Stimulated activated CD4-positive, alpha-beta T cell treated with anti-CD3 and anti-CD28 coated beads, Interleukin-4, amount 100 ng/mL, for 48 hours (primary cell): ENCODE data around the gene EXOC4.
"Not testable (repeated sequence)": the region's sequence is repeated elsewhere in the genome, so short reads cannot be mapped to it uniquely, and the experiment has no call there.

ENCODE experiments used
- DNase-seq, 2 donors: peaks; one replicate each; pipeline ENCODE4 v3.0.0-alpha.2; 2020; ENCODE audit warnings: low read depth in 2 of 2

Gene EXOC4

DNA sequence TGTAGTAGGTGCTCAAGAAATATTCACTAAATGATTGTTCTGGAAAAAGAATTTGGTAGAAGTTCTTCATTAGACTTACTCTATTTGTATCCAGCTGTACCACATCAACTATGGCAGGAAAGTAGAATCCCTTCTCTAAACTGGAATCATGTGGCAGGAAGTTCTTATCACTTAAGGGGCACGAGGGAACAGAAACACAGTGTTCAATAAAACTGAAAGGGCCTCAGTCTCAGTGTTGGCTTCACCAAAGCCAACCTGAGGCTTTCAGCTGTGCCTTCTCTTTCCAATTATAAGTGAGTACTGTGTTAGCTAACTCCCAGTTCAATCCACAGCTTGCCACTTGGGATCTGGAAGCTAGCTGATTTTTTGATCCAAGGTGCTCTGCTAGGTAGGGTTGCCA is 616.7 kb downstream of the EXOC4 start:
- no peak for DNase-seq

DNA sequence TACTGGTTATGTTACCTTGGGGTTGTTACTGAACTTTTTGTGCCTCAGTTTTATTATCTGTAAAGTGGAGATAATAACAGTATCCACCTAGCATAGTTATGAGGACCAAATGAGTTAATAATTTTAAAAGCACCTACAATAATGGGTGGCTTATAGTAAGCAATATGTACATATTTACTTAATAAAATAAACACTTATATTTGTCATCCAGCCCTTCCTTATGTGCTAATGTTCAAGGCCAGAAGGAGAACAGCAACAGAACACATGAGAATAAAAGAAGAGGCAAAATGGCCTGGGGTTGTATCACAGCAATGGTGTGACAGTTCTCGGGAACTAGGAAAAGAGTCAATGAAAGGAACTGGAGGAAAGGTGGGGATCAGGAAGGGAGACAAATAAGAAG is 618.9 kb downstream of the EXOC4 start:
- DNase-seq: no peak

DNA sequence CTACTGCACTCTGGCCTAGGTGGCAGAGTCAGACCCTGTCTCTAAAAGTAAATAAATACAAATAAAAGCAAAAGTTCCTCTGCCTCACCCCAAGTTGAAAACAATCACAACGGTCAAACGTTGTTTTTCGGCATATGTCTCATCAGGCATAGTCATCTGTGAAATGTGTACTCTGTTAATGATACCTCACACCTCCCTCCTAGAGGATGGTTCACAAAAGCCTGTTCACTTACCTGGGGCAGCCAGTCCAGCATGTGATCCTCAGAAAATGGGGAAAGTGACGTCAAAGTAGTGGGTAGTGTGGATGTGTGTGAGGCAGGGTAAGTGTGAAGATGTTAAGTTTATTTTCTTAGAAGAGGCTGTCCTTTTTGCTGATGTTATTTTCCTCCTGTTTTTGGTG is 620.3 kb downstream of the EXOC4 start:
- no peak for DNase-seq

DNA sequence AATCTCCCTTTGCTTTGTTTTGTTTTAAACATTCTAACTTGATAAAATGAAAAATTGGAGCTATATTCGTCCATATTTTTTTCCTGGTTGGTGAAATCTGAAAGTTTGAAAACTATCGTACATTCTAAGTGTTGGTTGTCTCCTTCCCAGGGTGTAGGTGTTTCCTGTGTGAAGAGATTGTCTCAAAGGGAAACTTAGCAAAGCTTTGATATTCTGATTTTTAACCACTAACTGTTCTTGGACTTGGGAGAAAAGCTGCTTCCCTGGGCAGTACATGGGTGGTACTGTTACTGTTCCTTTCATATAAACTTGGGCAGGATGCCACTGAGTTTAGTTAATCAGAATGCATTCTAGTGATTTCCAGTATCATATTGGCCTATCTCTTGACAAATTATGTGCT is 620.8 kb downstream of the EXOC4 start:
- no peak for DNase-seq

DNA sequence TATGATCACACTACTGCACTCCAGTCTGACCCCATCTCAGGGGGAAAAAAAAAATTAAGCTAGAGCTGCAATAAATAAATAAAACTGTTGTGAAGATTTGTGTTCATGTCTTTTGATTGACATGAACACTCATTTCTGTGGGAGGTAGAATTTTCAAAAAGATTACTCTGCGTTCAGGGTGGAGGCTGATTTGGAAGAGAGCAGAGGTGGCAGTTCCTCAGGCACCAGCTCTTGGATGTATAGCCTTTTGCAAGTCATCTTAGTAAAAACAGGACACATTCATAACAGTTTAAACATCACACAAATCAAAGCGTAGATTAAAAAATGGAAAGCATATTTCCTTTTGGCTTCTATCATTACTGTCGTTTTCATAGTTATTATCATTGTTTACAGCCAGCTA is 630.7 kb downstream of the EXOC4 start:
- DNase-seq: no peak

DNA sequence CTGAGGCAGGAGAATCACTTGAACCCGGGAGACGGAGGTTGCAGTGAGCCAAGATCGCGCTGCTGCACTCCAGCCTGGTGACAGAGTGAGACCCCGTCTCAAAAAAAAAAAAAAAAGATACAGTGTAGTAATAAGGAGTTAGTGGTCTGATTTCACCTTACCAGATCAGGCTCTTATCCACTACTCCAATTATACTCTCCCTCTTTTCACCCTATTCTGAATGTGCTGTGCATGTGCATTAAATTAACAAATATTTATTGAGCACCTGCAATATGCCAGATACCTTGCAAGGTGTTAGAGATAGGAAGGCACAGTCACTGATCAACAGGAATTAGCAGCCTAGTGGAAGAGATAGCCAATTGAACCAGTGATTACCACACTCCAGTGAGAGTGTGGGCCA is 632.3 kb downstream of the EXOC4 start:
- DNase-seq: no peak

DNA sequence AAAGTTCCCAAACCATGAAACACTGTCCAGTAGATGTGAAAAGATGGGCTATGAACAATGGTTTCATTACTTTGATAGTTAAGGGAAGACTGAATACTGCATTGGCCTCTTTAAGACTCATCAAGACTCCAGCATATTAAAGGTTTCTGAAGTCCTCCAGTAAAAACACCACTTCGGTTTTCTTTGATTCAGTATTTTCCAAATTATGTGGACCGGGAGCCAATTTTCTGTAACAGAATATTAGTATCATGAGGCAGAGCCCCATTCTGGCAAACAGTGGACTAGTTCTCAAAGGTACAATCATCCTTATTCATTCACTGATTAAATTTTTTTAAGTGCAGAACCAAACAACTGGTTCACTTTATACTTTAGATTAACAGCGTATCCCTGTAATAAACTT is 633.2 kb downstream of the EXOC4 start:
- DNase-seq: no peak

DNA sequence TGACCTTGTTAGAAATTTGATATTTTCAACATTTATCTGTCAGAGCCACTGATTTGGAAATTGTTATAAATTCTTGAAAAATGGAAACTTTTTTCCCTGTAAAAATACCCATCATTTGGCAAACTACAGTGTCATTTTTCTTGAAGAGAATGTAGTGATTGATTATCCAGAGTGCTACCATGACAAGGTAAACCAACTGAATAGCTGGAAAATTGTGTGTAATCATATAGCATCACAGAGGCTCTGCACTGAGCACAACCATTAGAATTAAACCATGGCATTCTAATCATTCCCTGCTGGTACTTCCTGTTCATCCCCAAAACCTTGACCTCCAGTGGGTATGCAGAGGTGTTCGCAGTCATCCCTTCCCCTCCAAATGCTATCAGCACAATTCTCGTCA is 633.9 kb downstream of the EXOC4 start:
- DNase-seq: no peak

DNA sequence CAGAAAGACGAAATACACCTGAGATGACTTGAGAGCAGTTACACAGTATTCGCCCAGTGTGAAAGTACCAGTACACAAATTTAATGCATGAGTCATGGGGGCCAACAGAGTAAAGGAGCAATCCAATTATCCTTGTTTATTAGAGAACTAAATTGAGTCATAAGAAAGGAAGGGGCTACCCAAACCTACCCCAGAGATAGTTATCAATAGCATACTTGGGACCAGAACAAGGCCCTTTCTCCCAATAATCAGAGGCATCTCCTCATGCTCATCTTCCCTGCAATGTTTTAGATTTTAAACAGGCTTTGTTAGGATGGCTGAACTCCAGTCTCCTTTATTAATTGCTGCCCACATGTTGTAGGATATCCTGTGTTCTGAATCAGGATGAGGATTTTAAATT is 634.6 kb downstream of the EXOC4 start:
- no peak for DNase-seq

DNA sequence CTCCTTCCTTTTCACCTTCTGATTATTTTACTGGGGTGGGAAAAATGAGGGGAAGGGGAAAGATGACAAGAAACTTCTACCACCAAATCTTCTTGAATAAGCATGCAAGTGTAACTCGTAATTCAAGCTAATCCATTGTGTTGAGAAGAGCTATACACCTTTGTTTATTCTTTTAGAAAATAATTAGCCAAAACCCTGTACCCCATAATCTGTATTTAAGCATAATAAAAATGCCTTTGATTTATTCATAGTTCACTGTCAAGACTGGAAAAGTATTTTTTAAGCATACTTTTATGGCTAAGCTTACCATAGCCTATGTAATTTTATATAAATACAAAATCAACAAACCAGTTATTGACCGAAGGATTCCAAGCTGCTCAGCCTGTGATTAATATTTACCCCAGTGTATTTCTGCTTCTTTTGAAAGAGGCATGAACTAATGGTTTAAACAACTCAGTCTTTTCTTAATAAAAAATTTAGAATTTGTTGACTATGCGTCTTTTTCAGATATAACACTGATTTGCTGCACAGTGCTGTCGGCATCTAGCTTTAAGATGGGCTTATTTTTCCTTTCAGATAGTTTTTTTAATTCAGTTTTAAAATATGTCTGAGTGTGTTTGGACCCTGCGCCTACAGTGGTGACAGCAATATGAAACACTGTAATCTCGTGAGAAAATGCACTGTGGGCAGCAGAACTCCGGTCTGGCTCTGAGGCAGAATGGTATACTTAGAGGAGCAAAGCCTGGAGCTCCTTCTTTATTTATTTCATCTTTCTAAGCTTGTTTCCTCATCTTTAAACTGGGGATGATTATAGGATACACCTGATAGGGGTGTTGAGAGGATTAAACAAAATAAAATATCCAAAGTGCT is 635.4 kb downstream of the EXOC4 start:
- no peak for DNase-seq

DNA sequence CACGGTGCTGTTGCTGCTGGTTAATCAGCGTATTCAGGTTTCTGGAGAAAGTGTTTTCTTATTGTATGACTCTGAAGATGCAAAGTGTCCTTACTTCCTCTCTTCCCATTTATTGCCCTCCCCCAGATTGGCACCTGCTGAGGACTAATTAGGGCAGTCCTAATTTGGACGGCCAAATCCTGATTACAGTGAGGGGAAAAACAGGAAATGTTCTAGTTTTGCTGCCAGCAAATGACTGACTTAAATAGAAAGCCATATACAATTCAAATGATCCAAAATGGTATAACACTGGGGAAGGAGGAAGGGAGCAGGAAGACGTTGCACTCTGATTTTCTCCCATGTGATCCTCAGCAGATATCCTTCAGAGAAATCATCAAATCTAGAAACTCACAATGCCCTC is 651.9 kb downstream of the EXOC4 start:
- no peak for DNase-seq

DNA sequence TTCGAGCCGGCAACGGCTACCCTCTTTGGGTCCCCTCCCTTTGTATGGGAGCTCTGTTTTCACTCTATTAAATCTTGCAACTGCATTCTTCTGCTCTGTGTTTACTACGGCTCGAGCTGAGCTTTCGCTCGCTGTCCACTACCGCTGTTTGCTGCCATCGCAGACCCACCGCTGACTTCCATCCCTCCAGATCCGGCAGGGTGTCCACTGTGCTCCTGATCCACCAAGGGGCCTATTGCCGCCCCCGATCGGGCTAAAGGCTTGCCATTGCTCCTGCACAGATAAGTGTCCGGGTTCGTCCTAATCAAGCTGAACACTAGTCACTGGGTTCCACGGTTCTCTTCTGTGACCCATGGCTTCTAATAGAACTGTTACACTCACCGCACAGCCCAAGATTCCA is 653.7 kb downstream of the EXOC4 start:
- DNase-seq: not testable (repeated sequence)

DNA sequence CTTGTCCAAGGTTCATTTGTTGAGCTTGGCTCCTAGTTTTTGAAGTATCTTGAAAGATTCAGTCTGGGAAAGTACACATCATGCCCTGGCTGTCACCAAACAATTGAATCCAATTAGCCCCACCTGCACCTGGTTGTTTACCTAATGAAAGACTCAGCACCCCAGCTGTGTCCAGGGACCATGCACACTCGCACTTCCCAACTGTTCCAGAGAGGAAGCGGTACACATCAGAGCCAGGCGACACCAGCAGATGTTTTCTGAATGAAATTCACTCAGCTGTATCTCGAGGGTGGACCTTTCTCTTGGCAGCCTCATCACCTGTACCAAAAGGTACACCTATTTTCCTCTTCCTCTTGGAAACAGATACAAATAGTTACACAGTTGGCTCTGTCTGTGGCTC is 657.9 kb downstream of the EXOC4 start:
- DNase-seq: no peak

DNA sequence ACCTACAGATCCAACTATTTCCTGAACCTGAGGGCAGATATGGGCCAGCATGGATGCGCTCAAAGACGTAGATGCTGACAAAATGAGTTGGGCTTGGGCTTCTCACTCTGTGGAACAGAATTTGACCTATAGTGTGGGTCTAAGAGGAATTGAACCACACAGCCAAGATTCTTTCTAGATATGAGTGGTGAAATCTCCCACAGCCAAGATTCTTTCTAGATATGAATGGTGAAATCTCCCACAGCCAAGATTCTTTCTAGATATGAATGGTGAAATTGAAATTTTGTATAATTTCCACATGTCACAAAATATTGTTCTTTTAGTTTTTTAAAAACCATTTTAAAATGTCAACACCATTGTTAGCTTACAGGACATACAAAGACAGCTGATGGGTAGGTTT is 658.8 kb downstream of the EXOC4 start:
- no peak for DNase-seq

DNA sequence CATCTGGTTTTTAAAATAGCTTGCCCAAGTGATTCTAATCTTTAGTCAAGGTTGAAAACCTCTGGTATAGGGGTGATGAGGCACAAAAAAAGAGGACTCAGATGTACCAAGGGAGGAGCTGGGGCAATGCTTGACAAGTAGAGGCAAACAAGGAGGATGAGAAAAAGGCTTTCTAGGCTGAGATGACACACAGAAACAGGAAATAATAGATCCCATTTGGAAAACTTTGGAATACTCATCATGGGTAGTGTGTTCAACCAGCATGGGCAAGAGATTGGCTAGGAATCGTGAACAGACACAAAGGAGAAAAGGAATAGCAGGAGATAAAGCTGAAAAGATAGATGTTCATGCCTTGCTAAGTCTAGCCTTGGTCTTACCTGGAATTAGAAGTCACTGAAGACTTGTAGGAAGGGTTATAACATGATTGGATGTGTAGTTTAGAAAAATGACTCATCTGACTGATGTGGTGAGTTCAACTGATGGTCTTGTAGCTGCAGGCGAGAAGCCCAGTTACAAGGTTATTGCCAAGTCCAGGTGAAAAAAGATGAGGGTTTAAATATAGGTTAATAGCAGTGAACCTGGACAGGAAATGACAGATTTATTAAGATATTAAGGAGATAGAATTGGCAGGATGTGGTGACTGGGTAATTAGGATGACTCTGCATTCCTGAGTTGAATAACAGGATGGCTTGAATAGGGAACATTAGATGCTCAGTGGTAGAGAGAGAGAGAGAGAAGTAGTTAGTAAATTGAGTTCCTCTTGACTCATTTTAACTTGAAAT is 660.2 kb downstream of the EXOC4 start:
- DNase-seq: no peak

DNA sequence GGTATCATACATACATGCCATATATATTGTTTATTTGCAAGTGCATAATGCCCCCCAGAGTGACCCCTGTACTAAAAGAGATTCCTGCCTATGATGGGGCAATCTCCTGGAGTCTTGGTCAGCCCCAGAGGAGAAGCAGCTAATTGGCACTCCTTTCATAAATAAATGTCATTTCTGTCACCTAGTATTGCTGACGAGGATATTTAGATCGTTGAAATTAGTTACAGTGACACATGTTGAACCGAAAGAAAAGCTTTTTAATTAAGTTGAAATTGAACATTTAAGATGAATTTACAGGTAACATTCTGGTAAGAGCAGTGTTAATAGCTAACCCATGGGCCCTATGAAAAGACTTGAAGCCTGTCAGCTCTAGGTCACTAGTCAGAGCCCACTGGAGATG is 663.7 kb downstream of the EXOC4 start:
- no peak for DNase-seq

DNA sequence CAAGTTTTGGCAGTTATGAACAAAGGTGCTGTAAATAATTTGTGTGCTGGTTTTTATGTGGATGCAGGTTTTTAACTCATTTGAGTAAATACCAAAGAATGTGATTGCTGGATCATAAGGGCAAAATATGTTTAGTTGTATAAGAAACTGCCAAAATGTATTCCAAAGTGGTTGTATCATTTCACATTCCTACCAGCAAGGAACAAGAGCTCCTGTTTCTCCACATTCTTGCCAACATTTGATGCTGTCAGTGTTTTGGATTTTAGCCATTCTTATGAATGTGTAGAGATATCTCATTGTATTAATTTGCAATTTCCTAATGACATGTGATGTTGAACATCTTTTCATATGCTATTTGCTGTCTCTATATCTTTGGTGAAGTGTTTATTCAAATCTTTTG is 666.9 kb downstream of the EXOC4 start:
- DNase-seq: no peak

DNA sequence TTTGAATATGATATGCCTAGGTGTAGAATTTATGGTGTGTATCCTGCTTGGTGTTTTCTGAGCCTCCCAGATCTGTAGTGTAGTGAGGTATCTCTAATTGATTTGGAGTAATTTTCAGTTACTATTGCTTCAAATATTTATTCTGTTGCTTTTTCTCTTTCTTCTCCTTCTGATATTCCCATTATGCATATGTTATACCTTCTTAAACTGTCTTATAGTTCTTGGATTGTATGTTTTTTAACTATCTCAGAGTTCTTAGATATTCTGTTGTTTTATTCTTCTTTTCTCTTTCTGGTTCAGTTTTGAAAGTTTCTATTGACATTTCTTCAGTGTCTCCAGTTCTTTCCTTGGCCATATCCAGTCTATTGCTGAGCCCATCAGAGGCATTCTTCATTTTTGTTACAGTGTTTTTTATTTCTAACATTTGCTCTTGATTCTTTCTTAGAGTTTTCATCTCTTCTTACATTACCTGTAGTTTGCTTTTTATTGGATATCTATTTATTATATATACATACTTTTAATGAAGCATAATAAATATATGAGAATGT is 668.8 kb downstream of the EXOC4 start:
- DNase-seq: no peak

DNA sequence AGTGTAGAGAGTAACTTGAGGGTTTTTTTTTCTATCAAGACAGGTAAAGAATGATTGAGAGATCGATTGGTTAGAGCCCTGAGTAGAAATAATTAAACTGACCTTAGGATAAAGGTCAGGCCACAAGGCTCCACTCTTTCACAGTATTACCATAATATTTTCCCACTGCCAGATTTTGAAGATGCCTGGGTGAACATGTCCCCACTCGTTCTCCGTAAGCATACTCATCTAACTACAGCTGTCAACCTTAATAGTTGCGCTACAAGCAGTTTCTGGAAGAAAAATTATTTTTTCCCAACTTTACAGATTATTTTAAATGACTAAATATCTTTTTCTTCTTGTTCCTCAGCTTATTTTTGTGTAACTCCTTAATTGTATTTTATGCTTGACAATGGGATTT is 671.1 kb downstream of the EXOC4 start:
- no peak for DNase-seq

DNA sequence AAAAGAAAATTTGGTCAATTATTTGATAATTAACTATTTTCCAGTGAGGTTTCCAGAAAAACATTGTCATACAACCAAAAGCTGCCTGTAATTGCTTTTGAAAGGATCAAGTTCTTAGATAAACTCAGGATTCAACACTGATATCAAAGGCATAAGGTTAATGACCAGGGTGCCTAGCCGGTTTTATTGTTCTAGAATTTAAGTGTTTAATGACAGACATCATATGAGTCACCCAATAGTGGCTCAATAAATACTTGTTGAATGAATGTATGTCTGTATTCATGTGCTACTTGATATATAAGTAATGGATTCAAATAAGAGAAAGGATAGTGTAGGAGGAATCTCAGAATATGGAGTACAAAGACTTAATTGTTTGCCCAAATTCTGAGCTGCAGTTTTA is 678.2 kb downstream of the EXOC4 start:
- DNase-seq: no peak

DNA sequence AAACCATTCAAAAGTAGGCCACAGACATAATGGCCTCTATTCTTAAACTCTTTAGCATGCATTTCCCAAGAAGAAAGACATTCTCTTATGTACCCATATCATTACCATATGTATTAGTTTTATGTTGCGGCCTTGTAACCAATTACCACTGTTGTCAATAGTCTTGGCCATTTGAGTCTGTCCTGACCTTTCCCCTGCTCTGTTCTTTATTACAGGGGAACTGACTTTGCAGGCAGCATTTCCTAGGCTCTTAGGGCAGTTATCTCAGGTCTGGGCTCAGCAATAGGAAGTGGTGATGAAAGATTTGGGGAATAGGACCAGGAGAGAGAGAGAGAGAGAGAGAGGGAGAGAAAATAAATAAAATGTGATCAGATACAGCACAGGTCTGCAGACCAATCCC is 679.7 kb downstream of the EXOC4 start:
- DNase-seq: no peak

DNA sequence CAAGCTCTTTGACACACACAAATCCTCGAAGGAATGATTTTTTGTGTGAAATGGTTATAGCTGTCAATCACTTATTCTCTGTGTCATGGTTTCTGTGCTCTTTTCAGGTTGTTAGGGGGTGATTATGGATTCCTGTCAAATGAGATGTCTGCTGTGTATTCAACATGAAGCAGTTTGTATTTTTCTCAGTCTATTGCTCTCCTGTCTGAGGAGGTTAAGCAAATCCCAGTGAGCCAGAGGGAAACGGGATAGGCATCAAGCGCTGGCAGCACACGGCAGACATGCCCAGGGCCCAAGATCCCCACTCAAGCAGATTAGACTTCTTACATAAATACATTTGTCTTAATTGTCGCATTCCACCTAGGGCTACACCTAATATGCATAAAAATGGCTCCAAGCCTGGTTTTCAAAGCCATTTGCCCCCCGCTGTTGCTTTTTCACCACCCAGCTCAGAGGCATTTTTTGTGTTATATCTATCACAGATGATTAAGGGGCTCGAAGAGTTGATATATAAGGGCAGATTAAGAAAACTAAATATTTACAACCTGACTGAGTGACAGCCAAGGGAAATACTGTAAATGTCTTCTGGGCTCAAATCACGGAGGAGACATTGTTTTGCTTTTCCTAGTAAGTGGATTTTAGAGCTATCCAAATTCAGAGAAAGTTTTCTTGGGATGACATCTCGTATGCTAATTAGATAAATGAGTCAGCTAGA is 681.5 kb downstream of the EXOC4 start:
- no peak for DNase-seq
